NCI-H2171 (cell line): ENCODE results near the gene MTA1.
A peak's percentile ranks its signal among the peaks of the same experiment; 100 is the strongest.

Experiments
- DNase-seq: peaks from one replicate; lab custom pipeline; 2025; lab: John Stamatoyannopoulos, UW

Gene MTA1

GRCh38 chr14:105465209-105466031, 45.8 kb downstream of the MTA1 start:
- peak; percentile 19 for DNase-seq

GRCh38 chr14:105466531-105467248, 47.1 kb downstream of the MTA1 start:
- no peak for DNase-seq

GRCh38 chr14:105467249-105467941, 47.8 kb downstream of the MTA1 start:
- DNase-seq, result no peak

- DNase-seq, result no peak
Observed at GRCh38 chr14:105467942-105468471, 48.4 kb downstream of the MTA1 start.

- DNase-seq, result no peak
Observed at GRCh38 chr14:105468621-105469241, 49.1 kb downstream of the MTA1 start.

- no peak for DNase-seq
Observed at GRCh38 chr14:105469456-105470349, 50.1 kb downstream of the MTA1 start.

GRCh38 chr14:105470350-105471296, 51.0 kb downstream of the MTA1 start:
- peak; percentile 56 for DNase-seq

GRCh38 chr14:105471297-105471821, 51.7 kb downstream of the MTA1 start:
- no peak for DNase-seq

GRCh38 chr14:105471823-105472485, 52.3 kb downstream of the MTA1 start:
- DNase-seq, result no peak

GRCh38 chr14:105472486-105472991, 52.9 kb downstream of the MTA1 start:
- no peak for DNase-seq

GRCh38 chr14:105473033-105473676, 53.5 kb downstream of the MTA1 start:
- DNase-seq, result peak; percentile 30

- DNase-seq, result peak; percentile 95
Observed at GRCh38 chr14:105473677-105474482, 54.3 kb downstream of the MTA1 start.

- DNase-seq, result peak; percentile 71
Observed at GRCh38 chr14:105474483-105475268, 55.0 kb downstream of the MTA1 start, which contains the start of gene CRIP2. Gene CRIP2 (plus strand): TSS chr14:105474821. CDS start chr14:105474863, 42 bp downstream.

GRCh38 chr14:105475269-105476096, 55.9 kb downstream of the MTA1 start:
- no peak for DNase-seq

- DNase-seq, result no peak
Observed at GRCh38 chr14:105476097-105476830, 56.6 kb downstream of the MTA1 start.
